ENCODE measurements around the gene WDR5.

- TF ChIP-seq CTCF (IDR thresholded peaks at IDR 0.05) (no peak), POLR2A (IDR thresholded peaks at IDR 0.05) (no peak), POLR2AphosphoS5 (IDR thresholded peaks at IDR 0.05; ENCODE audit: insufficient read depth in 1 of 2, low read depth in 1 of 2) (no peak)
Observed at GRCh38 chr9:134131471-134132207, 4.2 kb upstream of the WDR5 start.

All from vagina (tissue), 2 donors.